ENCODE results near the gene SSU72. TPM values are rescaled to one million over a fixed set of nuclear protein-coding genes. Genes with fewer than 3 reads are reported as not detected.

SSU72 gene
- total RNA-seq, 1 experiment from 2014 or later = 217 TPM

DNA sequence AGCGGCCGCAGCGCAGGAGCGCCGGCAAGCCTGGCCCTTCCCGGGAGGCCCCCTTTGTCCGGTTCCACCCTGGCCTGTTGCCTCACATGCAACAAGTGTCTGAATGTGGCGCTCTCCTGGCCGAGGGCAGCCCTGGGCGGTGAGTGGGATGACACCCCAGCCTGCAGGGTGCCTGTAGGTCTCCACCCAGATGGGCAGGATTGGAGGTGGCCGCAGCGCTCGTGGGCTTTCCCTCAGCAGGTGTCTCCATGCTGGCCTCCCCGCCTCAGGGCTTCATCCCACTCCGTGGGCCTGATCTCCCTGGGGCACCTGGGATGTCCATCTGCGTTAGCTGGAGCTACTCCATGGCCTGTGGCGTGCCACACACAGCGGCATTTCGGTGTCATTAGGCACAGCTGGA is 42.2 kb upstream of the SSU72 start:
- H3K27me3 ChIP-seq (ENCODE audit: control insufficient read depth, insufficient read depth, low read length) = no peaks in the 10 kb centered on the region
- in situ Hi-C loops (cut with HindIII; ENCODE audit: low pct_unique_long_range_greater_than_20kb, low sequenced_read_pairs) (no loop called here), intact Hi-C loops (cut with micrococcal nuclease; ENCODE audit: unreplicated experiment) (no loop called here)
- H3K4me3 ChIP-seq (ENCODE audit: low read depth in 2 of 2, low read length in 2 of 2) = peak overlapping the region; percentile 73 to 87
- POLR2A ChIA-PET = no interaction called here
- H3K27ac ChIP-seq (ENCODE audit: low read length) = no peak overlapping the region
- H3K4me1 ChIP-seq (ENCODE audit: control insufficient read depth, insufficient read depth, low read length) = peaks cover 20% of the 10 kb centered on the region
- DNase-seq (ENCODE audit: low read depth, low spot score) (no peak), ATAC-seq (no peak)
- BruUV-seq (replicated peaks) = no TSS peak
- CTCF ChIA-PET = no interaction called here
- TF ChIP-seq, protein P1, sequence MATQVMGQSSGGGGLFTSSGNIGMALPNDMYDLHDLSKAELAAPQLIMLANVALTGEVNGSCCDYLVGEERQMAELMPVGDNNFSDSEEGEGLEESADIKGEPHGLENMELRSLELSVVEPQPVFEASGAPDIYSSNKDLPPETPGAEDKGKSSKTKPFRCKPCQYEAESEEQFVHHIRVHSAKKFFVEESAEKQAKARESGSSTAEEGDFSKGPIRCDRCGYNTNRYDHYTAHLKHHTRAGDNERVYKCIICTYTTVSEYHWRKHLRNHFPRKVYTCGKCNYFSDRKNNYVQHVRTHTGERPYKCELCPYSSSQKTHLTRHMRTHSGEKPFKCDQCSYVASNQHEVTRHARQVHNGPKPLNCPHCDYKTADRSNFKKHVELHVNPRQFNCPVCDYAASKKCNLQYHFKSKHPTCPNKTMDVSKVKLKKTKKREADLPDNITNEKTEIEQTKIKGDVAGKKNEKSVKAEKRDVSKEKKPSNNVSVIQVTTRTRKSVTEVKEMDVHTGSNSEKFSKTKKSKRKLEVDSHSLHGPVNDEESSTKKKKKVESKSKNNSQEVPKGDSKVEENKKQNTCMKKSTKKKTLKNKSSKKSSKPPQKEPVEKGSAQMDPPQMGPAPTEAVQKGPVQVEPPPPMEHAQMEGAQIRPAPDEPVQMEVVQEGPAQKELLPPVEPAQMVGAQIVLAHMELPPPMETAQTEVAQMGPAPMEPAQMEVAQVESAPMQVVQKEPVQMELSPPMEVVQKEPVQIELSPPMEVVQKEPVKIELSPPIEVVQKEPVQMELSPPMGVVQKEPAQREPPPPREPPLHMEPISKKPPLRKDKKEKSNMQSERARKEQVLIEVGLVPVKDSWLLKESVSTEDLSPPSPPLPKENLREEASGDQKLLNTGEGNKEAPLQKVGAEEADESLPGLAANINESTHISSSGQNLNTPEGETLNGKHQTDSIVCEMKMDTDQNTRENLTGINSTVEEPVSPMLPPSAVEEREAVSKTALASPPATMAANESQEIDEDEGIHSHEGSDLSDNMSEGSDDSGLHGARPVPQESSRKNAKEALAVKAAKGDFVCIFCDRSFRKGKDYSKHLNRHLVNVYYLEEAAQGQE (IDR thresholded peaks at IDR 0.05; ENCODE audit: insufficient read depth in 1 of 2, low read depth in 2 of 2, low read length in 1 of 2) = no peak
- TF ChIP-seq SIN3A (IDR thresholded peaks at IDR 0.05; ENCODE audit: borderline replicate concordance, insufficient read depth, low read depth, low read length) (no peak), TCF7L2 (IDR thresholded peaks at IDR 0.05; ENCODE audit: low read depth, low read length) (no peak), POLR2AphosphoS5 (IDR thresholded peaks at IDR 0.05; ENCODE audit: low read depth, low read length) (no peak)
- TF ChIP-seq, protein P2, sequence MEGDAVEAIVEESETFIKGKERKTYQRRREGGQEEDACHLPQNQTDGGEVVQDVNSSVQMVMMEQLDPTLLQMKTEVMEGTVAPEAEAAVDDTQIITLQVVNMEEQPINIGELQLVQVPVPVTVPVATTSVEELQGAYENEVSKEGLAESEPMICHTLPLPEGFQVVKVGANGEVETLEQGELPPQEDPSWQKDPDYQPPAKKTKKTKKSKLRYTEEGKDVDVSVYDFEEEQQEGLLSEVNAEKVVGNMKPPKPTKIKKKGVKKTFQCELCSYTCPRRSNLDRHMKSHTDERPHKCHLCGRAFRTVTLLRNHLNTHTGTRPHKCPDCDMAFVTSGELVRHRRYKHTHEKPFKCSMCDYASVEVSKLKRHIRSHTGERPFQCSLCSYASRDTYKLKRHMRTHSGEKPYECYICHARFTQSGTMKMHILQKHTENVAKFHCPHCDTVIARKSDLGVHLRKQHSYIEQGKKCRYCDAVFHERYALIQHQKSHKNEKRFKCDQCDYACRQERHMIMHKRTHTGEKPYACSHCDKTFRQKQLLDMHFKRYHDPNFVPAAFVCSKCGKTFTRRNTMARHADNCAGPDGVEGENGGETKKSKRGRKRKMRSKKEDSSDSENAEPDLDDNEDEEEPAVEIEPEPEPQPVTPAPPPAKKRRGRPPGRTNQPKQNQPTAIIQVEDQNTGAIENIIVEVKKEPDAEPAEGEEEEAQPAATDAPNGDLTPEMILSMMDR (IDR thresholded peaks at IDR 0.05) = no peak
- no peaks in the 10 kb centered on the region for H3K36me3 ChIP-seq (ENCODE audit: control insufficient read depth, insufficient read depth, low read length)
- H3K9me3 ChIP-seq (ENCODE audit: control insufficient read depth, insufficient read depth, low read depth, low read length) = no peaks in the 10 kb centered on the region

DNA sequence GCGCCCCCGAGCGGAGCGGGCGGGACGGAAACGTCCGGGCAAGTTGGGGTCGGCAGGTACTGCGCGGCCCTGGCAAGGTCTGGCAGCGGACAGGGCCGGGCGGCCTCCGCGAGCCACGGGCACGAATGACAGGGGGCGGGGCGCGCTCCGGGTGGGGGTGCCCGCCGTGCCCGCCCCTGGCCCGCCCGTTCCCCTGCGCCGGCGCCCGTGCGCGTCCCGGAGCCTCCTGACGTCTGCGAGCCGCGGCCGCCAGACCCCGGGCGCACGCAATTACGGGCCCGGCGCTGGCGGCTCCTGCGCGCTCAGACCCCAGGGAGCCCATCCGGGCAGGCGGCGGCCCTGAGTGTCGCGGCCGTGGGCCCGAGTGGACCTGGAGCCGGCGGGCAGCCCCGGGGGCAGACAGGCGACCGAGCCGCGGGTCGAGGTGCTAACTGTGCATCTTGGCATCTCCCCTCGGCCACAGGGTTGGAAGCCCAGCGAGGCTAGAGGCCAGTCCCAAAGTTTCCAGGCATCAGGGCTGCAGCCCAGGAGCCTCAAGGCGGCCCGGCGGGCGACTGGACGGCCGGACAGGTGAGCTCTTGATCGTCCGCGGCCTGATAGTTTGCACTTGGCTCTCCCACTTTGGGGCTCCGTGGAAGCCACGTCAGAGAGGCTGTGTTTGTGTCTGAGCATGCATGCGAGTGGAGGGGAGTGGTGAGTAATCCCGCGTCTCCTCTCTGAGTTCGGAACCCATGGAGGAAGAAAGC is 41.6 kb upstream of the SSU72 start:
- ChIA-PET CTCF (no interaction called here), POLR2A (no interaction called here)
- Histone ChIP-seq H3K27ac (ENCODE audit: low read length) (no peak overlapping the region), H3K36me3 (ENCODE audit: control insufficient read depth, insufficient read depth, low read length) (no peaks in the 10 kb centered on the region), H3K4me1 (ENCODE audit: control insufficient read depth, insufficient read depth, low read length) (peaks cover 20% of the 10 kb centered on the region), H3K4me3 (ENCODE audit: low read depth in 2 of 2, low read length in 2 of 2) (peak overlapping the region; percentile 73 to 87), H3K9me3 (ENCODE audit: control insufficient read depth, insufficient read depth, low read depth, low read length) (no peaks in the 10 kb centered on the region), H3K27me3 (ENCODE audit: control insufficient read depth, insufficient read depth, low read length) (no peaks in the 10 kb centered on the region)
- intact Hi-C loops (cut with micrococcal nuclease; ENCODE audit: unreplicated experiment) (no loop called here), in situ Hi-C loops (cut with HindIII; ENCODE audit: low pct_unique_long_range_greater_than_20kb, low sequenced_read_pairs) (no loop called here)
- DNase-seq (ENCODE audit: low read depth, low spot score) (no peak), ATAC-seq (peak; percentile 42)
- no TSS peak for BruUV-seq (replicated peaks)
- TF ChIP-seq TCF7L2 (IDR thresholded peaks at IDR 0.05; ENCODE audit: low read depth, low read length) (no peak), POLR2AphosphoS5 (IDR thresholded peaks at IDR 0.05; ENCODE audit: low read depth, low read length) (no peak), SIN3A (IDR thresholded peaks at IDR 0.05; ENCODE audit: borderline replicate concordance, insufficient read depth, low read depth, low read length) (no peak)
- TF ChIP-seq, protein P1 (IDR thresholded peaks at IDR 0.05; ENCODE audit: insufficient read depth in 1 of 2, low read depth in 2 of 2, low read length in 1 of 2) = no peak
- TF ChIP-seq, protein P2 (IDR thresholded peaks at IDR 0.05) = no peak

Data from Panc1 (cell line).